GM18861 (cell line): ENCODE data around the gene CHODL.

Experiments used
- ATAC-seq: cut with Tn5 transposase; IDR thresholded peaks from one replicate; pipeline ENCODE4 v1.9.1; 2021; ENCODE audit not compliant: unreplicated experiment

Gene CHODL

GRCh38 chr21:18285379-18285778 lies 40.7 kb downstream of the CHODL start:
- ATAC-seq, result no peak

GRCh38 chr21:18289876-18290275 lies 45.2 kb downstream of the CHODL start:
- no peak for ATAC-seq

GRCh38 chr21:18294100-18294499 lies 49.5 kb downstream of the CHODL start:
- no peak for ATAC-seq

GRCh38 chr21:18298228-18298627 lies 53.6 kb downstream of the CHODL start:
- ATAC-seq, result no peak
